Epithelial cell of proximal tubule (primary cell): ENCODE data around the gene B3GALT4. TPM values are rescaled to one million over a fixed set of nuclear protein-coding genes. Genes with fewer than 3 reads are reported as not detected.
A peak's percentile ranks its signal among the peaks of the same experiment; 100 is the strongest.

Experiments used
- DNase-seq: peaks from one replicate; pipeline ENCODE4 v3.0.0-alpha.2; 2011; ENCODE audit warnings: low read depth
- H3K4me3 ChIP-seq: 2 replicates; pipeline ENCODE4 v1.5.1; 2011; ENCODE audit warnings: low read depth, mild to moderate bottlenecking, low read length
- CTCF ChIP-seq: conservative IDR thresholded peaks from 2 replicates; pipeline ENCODE4 v1.5.1; 2012; ENCODE audit warnings: low read depth, mild to moderate bottlenecking, low read length
- total RNA-seq: library from RNA; depleted of rRNA; stranded (reverse); fragments of >200 nt; gene quantifications from 2 replicates; pipeline ENCODE4 v1.2.3, GENCODE V29; 2015

Gene B3GALT4
- total RNA-seq, 1 donor from 2014 or later: 7.0 TPM

GRCh38 chr6:33317669-33318425 is 40.9 kb downstream of the B3GALT4 start, which contains the start of gene ZBTB22:
Gene ZBTB22, minus strand, starts transcription at chr6:33317744. Its CDS starts 828 bp downstream, at chr6:33316916.
- TF ChIP-seq CTCF: no peak
- DNase-seq: peak; percentile 97

GRCh38 chr6:33318426-33319073 is 41.6 kb downstream of the B3GALT4 start:
- peak overlapping the region; percentile 61 for H3K4me3 ChIP-seq
- DNase-seq: no peak
- TF ChIP-seq CTCF: no peak

More at GRCh38 chr6:33317669-33318425, 40.9 kb downstream of the B3GALT4 start, which contains the start of gene ZBTB22:
- H3K4me3 ChIP-seq: peak within 1 kb of the TSS; percentile 61

- H3K4me3 ChIP-seq: no peak overlapping the region
- TF ChIP-seq CTCF: no peak
- DNase-seq: no peak
These were observed 43.0 kb downstream of the B3GALT4 start for GRCh38 chr6:33319939-33320314.

GRCh38 chr6:33320315-33321181 is 43.6 kb downstream of the B3GALT4 start:
- no peak for TF ChIP-seq CTCF
- DNase-seq: no peak
- no peak overlapping the region for H3K4me3 ChIP-seq

- no peak for DNase-seq
- TF ChIP-seq CTCF: no peak
- H3K4me3 ChIP-seq: peak overlapping the region; percentile 92
These were observed 44.3 kb downstream of the B3GALT4 start for GRCh38 chr6:33321227-33321626.

GRCh38 chr6:33323623-33323948 is 46.7 kb downstream of the B3GALT4 start:
- H3K4me3 ChIP-seq: peak overlapping the region; percentile 92
- no peak for TF ChIP-seq CTCF
- DNase-seq: no peak
